HG03064 (cell line): ENCODE data around the gene PRKG1.

ENCODE experiments used
- ATAC-seq: cut with Tn5 transposase; IDR thresholded peaks from one replicate; pipeline ENCODE4 v1.9.1; 2021; ENCODE audit warnings: low read depth; ENCODE audit not compliant: unreplicated experiment

PRKG1 gene

DNA sequence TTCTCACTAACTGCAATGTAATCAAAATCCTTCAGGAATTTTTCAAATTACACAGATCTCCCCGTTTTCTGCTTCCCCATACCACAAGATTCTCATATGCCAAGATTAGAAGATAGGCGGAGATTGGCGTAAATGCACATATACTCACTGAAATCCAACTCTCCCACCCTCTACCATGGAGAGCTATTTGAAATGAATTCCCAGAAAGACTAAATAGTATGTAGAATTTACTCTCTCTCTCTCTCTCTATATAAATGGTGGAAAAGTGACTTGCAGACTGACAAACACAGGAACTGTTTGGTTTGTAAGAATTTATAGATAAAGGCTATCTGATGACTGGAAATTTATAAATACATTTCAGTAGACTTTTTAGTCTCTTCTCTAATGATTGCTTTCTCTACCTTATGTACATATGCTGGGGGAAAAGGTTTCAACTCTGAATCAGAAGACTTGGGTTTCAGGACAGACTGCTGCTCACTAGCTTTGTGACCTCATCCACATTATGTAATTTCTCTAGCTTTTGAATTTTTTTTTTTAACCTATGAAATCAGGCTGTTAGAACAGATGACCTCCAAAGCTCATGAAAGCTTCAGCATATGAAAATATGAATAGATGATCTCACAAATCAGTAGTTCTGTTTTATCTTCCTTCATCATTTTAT, 692.9 kb downstream of the PRKG1 start:
- no peak for ATAC-seq

DNA sequence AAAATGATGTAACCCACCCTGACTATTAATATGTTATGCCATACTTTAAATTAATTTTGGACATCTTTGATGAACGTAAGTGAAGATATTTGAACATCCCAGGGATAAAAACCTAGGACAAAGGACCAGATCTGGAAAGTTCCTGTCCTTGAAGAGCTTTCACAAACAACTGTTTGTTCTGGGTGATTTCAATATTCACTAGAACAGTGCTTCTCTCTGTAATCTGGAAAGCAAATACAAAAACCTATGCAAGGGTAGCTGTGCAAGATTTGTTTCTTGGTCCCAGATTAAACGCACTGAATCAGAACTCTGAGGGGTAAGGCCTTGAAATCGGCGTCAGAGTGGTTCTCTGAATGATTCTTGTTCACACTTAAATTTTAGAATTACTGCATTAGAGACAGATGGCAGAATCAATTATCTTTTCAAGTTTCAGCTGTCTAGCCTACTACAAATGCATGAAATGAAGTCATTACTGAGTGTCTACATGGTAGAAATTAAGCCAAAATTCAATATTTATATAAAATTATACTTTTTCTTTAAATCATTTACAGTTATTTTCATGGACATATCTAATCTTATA, 694.7 kb downstream of the PRKG1 start:
- ATAC-seq = no peak

DNA sequence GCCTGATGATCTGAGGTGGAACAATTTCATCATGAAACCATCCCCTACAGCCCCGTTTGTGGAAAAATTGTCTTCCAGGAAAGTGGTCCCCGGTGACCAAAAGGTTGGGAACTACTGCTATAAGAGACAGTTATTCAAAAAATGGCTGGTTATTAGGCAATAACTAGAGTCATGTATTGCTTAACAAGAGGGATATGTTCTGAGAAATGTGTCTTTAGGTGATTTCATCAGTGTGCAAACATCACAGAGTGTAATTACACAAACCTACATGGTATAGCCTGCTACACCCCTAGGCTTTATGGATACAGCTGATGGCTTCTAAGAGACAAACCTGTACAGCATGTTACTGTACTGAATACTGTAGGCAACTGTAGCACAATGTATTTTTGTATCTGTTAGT, 696.4 kb downstream of the PRKG1 start:
- no peak for ATAC-seq

DNA sequence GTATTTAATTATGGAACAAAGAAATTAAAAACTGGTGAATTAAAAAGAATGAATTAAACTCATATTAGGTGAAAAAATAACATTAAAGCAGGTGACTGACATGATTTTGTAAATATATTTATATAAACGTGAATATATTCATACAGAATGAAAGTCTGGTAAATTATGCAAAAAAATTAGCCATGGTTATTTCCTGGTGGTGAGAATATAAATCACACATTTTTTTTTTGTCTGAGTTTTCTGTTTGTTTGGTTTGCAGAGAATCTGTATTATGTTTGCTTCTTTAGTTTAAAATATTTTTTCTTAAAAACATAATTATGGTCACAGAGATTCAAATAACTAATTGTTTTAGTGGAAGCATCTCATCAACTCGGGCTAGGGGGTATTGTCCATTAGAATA, 698.1 kb downstream of the PRKG1 start:
- ATAC-seq = no peak

DNA sequence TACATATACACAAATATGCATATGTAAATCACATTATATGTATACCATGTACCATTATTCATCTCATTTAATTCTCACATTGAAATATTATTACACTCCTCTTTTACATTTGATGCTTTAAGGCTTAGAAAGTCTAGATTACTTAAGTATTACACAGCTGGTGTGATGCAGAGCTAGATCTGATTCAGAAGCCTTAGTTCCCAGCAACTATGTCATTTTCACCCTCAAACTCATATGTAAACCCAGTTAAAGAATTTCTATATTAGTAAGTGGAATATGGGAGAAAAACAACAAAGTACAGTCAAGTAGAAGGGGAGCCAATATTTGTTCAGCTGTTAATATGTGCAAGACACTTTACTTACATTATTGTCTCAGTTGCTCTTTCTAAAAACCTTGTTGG, 699.4 kb downstream of the PRKG1 start:
- no peak for ATAC-seq

DNA sequence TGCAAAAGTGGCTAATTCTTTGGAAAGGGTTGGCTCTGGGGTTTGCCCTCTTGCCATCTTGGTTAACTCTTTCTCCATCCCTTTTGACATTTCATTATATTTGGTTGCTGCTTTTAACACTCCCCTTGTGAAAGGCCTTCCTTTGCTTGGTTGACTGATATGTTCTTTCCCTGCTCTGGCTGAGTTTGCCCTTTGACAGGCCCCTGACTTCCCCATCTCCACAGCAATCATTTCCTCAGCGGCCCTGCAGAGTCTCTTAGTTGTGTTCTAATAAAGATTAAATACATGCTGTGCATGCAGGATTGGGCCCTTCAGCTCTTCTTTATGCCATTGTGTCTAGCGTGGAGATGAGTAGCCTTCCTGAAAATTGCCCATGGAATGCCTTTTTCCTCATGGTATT, 709.7 kb downstream of the PRKG1 start:
- ATAC-seq = no peak

DNA sequence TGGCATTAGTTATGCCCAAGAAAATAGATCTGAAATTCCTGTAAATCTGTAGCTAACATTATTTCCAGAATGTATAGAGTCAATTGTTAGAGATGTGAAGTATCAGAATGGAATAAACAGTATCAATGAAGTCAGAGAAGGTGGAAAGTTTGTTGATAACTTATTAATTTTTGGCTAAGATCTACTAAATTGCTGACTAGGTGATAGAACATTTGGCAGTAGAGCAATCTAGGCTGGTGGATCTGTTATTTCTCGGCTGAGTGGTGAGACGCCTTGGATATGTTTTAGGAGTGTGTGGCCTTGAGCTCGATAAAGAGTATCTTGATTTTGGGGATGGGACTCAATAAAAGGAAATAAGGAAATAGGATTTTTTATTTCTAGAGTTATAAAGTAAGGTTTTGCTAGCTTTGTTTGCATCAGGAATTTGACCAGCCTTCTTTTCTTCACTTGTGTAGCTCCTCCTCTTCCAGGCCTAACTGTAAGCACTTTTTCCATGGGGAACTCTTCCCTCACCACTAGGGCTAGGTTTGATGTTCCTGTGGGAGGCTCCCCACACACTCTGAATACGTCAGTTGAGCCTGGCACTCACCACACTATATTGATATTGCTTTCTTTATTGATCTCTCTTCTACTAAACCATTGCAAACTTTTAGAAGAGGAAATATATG, 711.9 kb downstream of the PRKG1 start:
- no peak for ATAC-seq

DNA sequence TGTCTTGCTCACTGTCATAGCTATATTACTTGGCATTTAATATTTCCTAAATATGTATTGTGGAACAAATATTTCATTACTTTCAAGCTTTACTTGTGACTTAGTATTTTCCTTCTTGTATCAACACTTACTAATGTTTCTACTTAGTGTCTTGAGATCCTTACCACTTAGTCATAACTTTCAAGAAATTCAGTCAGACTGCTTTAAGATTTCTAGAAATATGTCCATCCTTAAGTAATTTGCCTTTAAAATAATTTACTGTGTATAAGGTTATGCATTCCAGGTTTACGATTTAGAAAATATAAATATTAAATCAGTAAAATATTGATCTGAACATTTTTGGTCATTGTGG, 712.4 kb downstream of the PRKG1 start:
- ATAC-seq = no peak

DNA sequence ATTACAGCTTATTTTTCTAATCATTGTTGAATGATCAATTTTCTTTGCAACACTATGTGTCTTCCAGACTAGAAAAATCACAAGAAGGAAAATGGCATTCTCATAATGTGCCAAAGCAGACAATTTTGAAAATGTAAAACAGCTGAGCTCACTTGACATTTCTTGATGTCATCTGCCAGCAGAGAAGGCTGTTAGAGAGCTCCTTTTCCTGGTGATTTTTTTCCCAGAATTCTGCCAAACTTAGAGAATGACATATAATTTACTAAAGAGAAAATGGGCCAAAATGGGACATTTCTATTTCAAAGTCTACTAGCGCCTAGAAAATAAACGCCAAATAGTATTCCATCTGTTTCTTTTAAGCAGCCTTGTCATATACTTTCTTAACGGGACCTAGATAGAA, 714.0 kb downstream of the PRKG1 start:
- no peak for ATAC-seq

DNA sequence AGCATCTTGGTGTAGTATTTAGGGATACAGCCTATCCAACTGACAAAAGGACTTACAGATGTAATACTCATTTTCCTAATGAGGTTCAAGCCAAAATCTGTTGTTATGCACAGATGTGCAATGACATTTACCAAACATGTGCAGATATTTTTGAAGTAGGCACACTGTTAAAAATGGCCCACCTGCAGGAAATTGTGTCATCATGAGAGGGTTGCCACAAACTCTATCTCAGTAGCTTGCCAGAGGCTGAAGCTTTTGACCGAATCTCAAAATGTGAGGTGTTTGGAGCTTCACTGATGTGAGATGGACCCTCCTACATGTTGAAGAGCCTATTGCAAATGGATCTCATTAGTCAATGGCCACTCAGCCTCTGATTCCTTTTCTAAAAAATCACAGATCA, 714.8 kb downstream of the PRKG1 start:
- no peak for ATAC-seq

DNA sequence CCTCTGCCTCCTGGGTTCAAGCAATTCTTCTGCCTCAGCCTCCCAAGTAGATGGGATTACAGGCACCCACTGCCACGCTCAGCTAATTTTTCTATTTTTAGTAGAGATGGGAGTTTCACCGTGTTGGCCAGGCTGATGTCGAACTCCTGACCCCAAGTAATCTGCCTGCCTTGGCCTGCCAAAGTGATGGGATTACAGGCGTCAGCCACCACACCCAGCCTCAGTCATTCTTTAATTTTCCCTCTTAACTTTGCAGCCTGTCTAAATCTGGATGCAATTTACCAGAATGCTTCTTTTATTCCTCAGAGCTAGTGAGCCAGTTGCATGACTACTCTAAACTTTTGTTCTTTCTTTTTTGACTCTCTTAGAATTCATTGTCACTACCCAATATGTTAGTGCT, 715.6 kb downstream of the PRKG1 start:
- ATAC-seq = no peak

DNA sequence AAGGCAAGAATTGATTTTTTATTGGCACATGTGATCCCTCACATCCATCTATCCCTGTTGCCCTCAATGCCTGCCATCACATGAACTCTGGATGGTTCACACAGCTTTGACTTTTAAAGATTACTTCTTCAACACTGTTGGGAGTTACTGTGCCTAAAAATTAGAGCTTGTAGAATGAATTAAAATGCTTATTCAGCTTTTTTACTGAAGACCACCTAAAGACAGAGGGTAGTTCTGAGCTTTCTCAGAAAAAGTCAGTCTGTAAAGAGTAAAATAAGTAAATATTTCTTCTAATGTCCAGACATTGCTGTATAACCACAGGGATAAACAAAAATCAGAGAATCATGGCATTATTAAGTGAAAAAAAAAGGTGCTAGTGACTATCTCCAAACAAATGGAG, 718.4 kb downstream of the PRKG1 start:
- ATAC-seq = no peak

DNA sequence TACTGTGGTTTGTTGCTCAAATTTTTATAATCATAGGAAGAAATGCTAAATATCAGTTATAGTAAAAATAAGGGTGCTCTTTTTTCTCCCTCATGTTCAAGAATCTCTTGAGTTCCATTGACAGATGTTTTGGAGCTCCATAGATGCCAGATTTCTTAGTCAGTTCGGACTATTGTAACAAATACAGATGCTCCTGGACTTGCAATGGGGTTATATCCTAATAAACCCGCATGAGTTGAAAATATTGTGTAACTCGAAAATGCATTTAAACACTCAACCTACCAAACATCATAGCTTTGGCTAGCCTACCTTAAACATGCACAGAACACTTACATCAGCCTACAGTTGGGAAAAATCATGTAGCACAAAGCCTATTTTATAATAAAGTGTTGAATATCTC, 725.8 kb downstream of the PRKG1 start:
- no peak for ATAC-seq

DNA sequence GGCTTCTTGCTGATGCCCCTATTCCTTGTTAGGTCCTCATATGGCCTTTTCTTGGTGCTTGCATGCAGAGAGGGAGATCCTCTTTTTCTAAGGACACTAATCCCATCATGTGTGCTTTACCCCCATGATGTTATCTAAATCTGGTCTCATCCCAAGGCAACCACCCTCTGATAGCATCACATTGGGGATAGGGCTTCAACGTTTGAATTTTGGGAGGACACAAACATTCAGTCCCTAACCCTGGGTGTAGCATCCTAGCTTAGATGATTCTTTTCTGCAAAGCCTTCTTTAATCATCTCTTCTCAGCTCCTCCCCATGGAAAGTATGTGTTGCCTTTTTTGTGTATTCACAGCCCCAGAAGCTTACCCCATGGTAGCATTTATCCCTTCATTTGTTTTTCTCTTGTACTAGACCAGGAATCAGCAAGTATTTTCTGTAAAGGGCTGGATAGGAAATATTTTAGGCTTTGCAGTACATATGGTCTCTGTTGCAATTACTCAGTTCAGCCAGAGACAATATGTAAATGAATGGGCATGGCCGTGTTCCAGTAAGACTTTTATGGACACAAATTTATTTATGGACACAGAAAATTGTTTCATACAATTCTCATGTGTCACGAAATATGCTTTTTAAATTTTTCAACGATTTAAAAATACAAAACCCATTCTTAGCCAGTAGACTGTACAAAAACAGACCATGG, 726.6 kb downstream of the PRKG1 start:
- no peak for ATAC-seq

DNA sequence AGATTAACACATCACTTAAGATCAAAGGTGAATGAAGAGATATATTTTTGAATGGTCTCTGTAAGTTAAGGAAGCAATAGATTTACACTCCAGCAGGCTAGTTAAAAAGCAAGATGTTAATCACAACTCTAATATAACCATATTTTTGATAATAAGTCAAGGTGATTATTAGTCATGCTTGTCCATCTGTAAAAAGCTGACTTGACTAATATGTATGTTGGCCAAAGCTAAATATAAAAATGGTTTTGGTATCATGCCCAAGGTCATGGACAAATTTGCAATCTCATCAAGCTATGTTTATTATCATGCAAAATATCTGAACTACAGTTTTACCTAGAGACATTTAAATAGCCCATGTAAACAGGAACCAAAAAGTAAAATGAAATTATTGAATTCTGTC, 727.7 kb downstream of the PRKG1 start:
- ATAC-seq = no peak

DNA sequence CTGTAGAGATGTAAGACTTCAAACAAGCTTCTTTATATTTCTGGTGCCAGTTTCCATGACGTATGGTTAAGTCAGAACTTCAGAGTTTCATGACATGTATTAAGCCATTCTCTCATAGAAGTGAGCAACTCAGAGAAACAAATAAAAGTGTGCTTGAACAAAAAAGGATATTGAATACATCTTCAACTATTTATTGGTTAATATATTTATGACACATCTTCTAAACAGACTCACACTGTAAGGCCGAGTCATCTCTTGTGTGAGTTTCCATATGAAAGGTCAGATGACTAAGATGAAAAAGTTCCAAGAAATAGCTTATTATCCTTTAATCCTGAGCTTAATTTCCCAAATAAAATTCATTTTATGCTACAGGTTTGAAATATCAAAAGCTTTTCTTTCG, 730.6 kb downstream of the PRKG1 start:
- no peak for ATAC-seq

DNA sequence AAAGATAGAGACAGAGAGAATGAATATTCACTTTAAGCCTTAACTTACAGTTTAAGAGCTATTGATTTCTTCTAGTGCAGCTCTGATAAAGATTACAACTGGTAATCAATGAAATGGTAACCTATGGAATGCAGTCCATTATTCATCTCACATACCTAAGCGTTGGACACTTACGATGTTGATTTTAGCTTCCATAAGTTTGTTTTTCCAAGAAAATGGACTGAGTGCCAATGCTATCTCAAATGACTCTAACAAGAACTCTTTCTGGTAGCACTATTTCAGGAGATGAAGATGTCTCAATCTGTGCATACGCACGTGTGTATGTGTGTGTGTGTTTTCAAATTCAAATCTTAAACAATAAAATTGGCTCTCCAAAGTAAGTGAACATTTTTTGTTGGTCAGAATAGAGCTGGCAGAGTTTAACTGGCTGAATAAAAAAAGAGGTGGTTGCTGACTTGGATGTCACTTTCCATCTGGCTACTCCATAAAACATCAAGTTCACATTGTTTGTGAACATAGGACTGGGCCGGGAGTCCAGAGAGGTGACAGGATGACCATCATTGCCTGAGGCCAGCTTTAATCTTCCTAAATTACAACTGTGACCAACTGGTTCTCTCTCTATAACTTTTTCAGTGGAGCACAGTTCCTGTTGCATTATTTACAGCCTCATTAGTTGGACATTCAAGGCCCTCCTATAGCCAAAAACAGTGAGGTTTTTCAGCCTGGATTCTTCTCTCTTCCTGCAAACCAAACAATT, 732.0 kb downstream of the PRKG1 start:
- ATAC-seq = no peak

DNA sequence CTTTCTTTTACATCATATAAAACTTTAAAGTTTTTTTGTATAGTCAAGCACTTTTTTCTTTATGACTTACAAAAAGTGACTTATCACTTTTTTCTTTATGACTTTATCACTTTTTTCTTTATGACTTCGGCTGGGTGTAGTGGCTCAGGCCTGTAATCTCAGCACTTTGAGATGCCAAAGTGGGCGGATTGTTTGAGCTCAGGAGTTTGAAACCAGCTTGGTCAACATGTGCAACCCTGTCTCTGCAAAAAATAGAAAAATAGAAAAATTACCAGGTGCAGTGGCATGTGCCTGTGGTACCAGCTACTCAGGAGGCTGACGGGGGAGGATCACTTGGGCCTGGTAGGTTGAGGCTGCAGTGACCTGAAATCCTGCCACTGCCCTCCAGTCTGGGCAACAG, 733.9 kb downstream of the PRKG1 start:
- ATAC-seq = no peak

DNA sequence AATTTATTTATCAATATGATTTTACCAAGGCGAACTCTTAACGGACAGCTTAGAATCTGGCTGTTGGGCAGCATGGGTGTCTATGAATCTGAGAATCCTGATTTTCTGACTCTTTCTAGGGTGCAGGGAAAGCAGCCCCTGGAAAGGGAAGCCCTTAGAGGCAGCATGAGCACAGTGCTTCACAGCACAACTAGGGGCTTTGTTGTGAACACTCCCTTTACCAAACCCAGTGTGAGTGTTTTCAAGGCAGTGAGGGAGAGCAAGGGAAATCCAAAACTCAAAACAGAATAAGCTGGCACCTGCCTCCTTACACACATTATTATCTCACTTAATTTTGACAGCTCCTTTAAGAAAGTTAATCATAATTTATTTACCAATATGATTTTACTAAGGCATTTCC, 741.4 kb downstream of the PRKG1 start:
- ATAC-seq = no peak

DNA sequence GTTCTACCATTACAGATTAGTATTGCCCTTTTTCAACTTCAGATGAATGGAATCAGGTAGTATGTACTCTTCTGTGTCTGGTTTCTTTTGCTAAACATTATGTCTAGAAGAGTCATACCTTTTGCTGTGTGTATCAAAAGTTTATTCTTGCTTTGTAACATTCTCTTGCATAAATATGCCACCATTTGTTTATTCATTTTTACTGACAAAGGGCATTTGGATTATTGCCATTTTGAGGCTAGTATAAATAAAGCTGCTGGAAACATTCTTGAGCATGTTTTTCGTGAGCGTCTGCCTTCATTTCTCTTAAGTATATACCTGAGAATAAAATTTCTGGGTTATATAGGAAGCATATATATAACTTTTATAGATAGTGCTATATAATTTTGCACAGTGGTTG, 746.8 kb downstream of the PRKG1 start:
- no peak for ATAC-seq

DNA sequence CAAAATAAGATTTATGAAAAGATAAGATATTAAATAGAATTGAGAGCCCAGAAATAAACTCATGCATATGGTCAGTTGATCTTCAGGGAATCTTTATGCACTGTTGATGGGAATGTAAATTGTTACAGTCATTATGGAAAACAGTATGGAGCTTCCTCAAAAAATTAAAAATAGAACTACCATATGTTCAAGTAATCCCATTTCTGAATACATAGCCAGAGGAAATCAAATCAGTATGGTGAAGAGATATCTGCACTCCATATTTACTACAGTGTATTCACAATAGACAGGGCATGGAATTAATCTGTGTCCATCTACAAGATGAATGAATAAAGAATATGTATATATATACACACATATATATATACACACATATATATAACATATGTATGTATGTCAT, 747.5 kb downstream of the PRKG1 start:
- no peak for ATAC-seq
